Amniotic epithelial cell (primary cell): ENCODE measurements around the gene CORO1A.
"Not testable (repeated sequence)": the region's sequence is repeated elsewhere in the genome, so short reads cannot be mapped to it uniquely, and the experiment has no call there.

ENCODE experiments used
- DNase-seq: peaks from one replicate; pipeline ENCODE4 v3.0.0-alpha.2; 2010; ENCODE audit warnings: low read depth

Gene CORO1A

GRCh38 chr16:30183233-30184095 is at the start of gene CORO1A:
Gene CORO1A (plus strand): TSS chr16:30183602. CDS start chr16:30185210, 1,608 bp downstream.
- DNase-seq: peak; percentile 66

GRCh38 chr16:30136971-30137605 is 46.3 kb upstream of the CORO1A start:
- DNase-seq: no peak

GRCh38 chr16:30137897-30138296 is 45.5 kb upstream of the CORO1A start:
- DNase-seq: no peak

GRCh38 chr16:30139583-30140481 is 43.6 kb upstream of the CORO1A start:
- no peak for DNase-seq

- DNase-seq: no peak
These were observed 41.7 kb upstream of the CORO1A start for GRCh38 chr16:30141750-30142149.

- no peak for DNase-seq
These were observed 40.6 kb upstream of the CORO1A start for GRCh38 chr16:30142672-30143346.

- DNase-seq: no peak
These were observed 40.1 kb upstream of the CORO1A start for GRCh38 chr16:30143347-30143702.

GRCh38 chr16:30144017-30144416 is 39.4 kb upstream of the CORO1A start:
- DNase-seq: no peak

- DNase-seq: no peak
These were observed 38.5 kb upstream of the CORO1A start for GRCh38 chr16:30144917-30145316.

- no peak for DNase-seq
These were observed 37.7 kb upstream of the CORO1A start for GRCh38 chr16:30145657-30146056.

- no peak for DNase-seq
These were observed 35.4 kb upstream of the CORO1A start for GRCh38 chr16:30147843-30148510.

GRCh38 chr16:30149250-30149930 is 34.0 kb upstream of the CORO1A start:
- DNase-seq: no peak

GRCh38 chr16:30151091-30151490 is 32.3 kb upstream of the CORO1A start:
- no peak for DNase-seq

GRCh38 chr16:30152517-30152916 is 30.9 kb upstream of the CORO1A start:
- no peak for DNase-seq

- DNase-seq: no peak
These were observed 28.2 kb upstream of the CORO1A start for GRCh38 chr16:30155188-30155587.

- DNase-seq: no peak
These were observed 26.2 kb upstream of the CORO1A start for GRCh38 chr16:30157214-30157613.

- DNase-seq: no peak
These were observed 19.9 kb upstream of the CORO1A start for GRCh38 chr16:30163538-30163937.

GRCh38 chr16:30166202-30166902 is 17.1 kb upstream of the CORO1A start:
- DNase-seq: no peak

GRCh38 chr16:30168746-30169145 is 14.7 kb upstream of the CORO1A start:
- not testable (repeated sequence) for DNase-seq

- not testable (repeated sequence) for DNase-seq
These were observed 14.0 kb upstream of the CORO1A start for GRCh38 chr16:30169416-30169815.
